ENCODE data around the gene ERBB4. TPM values are rescaled to one million over a fixed set of nuclear protein-coding genes. Genes with fewer than 3 reads are reported as not detected.
"Not testable (repeated sequence)": the region's sequence is repeated elsewhere in the genome, so short reads cannot be mapped to it uniquely, and the experiment has no call there.

ERBB4 gene
- total RNA-seq, 1 donor from 2014 or later = 10.2 TPM

- DNase-seq (ENCODE audit: low spot score) = no peak
These were observed 10.3 kb downstream of the ERBB4 start for GRCh38 chr2:212528106-212528856.

- DNase-seq (ENCODE audit: low spot score) = no peak
These were observed 12.5 kb downstream of the ERBB4 start for GRCh38 chr2:212526059-212526458.

GRCh38 chr2:212523756-212524155 lies 14.8 kb downstream of the ERBB4 start:
- DNase-seq (ENCODE audit: low spot score) = no peak

GRCh38 chr2:212520340-212520739 lies 18.3 kb downstream of the ERBB4 start:
- DNase-seq (ENCODE audit: low spot score) = no peak

GRCh38 chr2:212517693-212518092 lies 20.9 kb downstream of the ERBB4 start:
- no peak for DNase-seq (ENCODE audit: low spot score)

GRCh38 chr2:212505586-212505985 lies 33.0 kb downstream of the ERBB4 start:
- DNase-seq (ENCODE audit: low spot score) = no peak

- no peak for DNase-seq (ENCODE audit: low spot score)
These were observed 43.6 kb downstream of the ERBB4 start for GRCh38 chr2:212495046-212495445.

GRCh38 chr2:212494418-212495020 lies 44.1 kb downstream of the ERBB4 start:
- DNase-seq (ENCODE audit: low spot score) = no peak

- no peak for DNase-seq (ENCODE audit: low spot score)
These were observed 48.8 kb downstream of the ERBB4 start for GRCh38 chr2:212489719-212490346.

GRCh38 chr2:212488611-212489010 lies 50.0 kb downstream of the ERBB4 start:
- DNase-seq (ENCODE audit: low spot score) = no peak

- no peak for DNase-seq (ENCODE audit: low spot score)
These were observed 54.0 kb downstream of the ERBB4 start for GRCh38 chr2:212484563-212485080.

GRCh38 chr2:212480447-212480846 lies 58.2 kb downstream of the ERBB4 start:
- no peak for DNase-seq (ENCODE audit: low spot score)

GRCh38 chr2:212477571-212477970 lies 61.0 kb downstream of the ERBB4 start:
- DNase-seq (ENCODE audit: low spot score) = no peak

- DNase-seq (ENCODE audit: low spot score) = no peak
These were observed 65.4 kb downstream of the ERBB4 start for GRCh38 chr2:212473211-212473610.

- DNase-seq (ENCODE audit: low spot score) = not testable (repeated sequence)
These were observed 71.1 kb downstream of the ERBB4 start for GRCh38 chr2:212467551-212467950.

- DNase-seq (ENCODE audit: low spot score) = no peak
These were observed 73.1 kb downstream of the ERBB4 start for GRCh38 chr2:212465456-212465855.

GRCh38 chr2:212461708-212462107 lies 76.9 kb downstream of the ERBB4 start:
- DNase-seq (ENCODE audit: low spot score) = not testable (repeated sequence)

- no peak for DNase-seq (ENCODE audit: low spot score)
These were observed 84.5 kb downstream of the ERBB4 start for GRCh38 chr2:212454149-212454548.

GRCh38 chr2:212451786-212452231 lies 86.8 kb downstream of the ERBB4 start:
- no peak for DNase-seq (ENCODE audit: low spot score)

- DNase-seq (ENCODE audit: low spot score) = no peak
These were observed 89.9 kb downstream of the ERBB4 start for GRCh38 chr2:212448698-212449097.

- no peak for DNase-seq (ENCODE audit: low spot score)
These were observed 96.8 kb downstream of the ERBB4 start for GRCh38 chr2:212441821-212442220.

GRCh38 chr2:212441141-212441540 lies 97.5 kb downstream of the ERBB4 start:
- DNase-seq (ENCODE audit: low spot score) = no peak

All from ureter (tissue), 1 donor.